GM12891 (cell line): ENCODE measurements around the gene DNM1L.
"Not testable (repeated sequence)": the region's sequence is repeated elsewhere in the genome, so short reads cannot be mapped to it uniquely, and the experiment has no call there.

Source experiments
- POLR2A ChIP-seq: IDR thresholded peaks from 2 replicates; pipeline ENCODE4 v1.6.1; 2011; ENCODE audit warnings: low read depth, low read length, control low read depth
- POLR2AphosphoS5 ChIP-seq: IDR thresholded peaks from 2 replicates; pipeline ENCODE4 v1.6.1; 2011; ENCODE audit warnings: low read depth, low read length, control low read depth

GRCh38 chr12:32725308-32725707 lies 46.2 kb downstream of the DNM1L start:
- TF ChIP-seq POLR2A, POLR2AphosphoS5: not testable (repeated sequence)
